ENCODE data around the gene GAS7.

GAS7 gene

GRCh38 chr17:9905902-9906301, 292.5 kb downstream of the GAS7 start:
- no peak for DNase-seq

GRCh38 chr17:9905078-9905415, 293.4 kb downstream of the GAS7 start, which contains the start of gene RCVRN:
Gene RCVRN (minus strand): TSS chr17:9905271. CDS start chr17:9905180, 91 bp downstream.
- DNase-seq = no peak

GRCh38 chr17:9904277-9905077, 293.9 kb downstream of the GAS7 start:
- DNase-seq = no peak

GRCh38 chr17:9902120-9902519, 296.3 kb downstream of the GAS7 start:
- DNase-seq = no peak

- DNase-seq = no peak
Observed at GRCh38 chr17:9900784-9901183, 297.6 kb downstream of the GAS7 start.

GRCh38 chr17:9900044-9900594, 298.3 kb downstream of the GAS7 start:
- no peak for DNase-seq

GRCh38 chr17:9899280-9900043, 298.9 kb downstream of the GAS7 start:
- no peak for DNase-seq

- no peak for DNase-seq
Observed at GRCh38 chr17:9898812-9899211, 299.6 kb downstream of the GAS7 start.

GRCh38 chr17:9897372-9897968, 300.9 kb downstream of the GAS7 start:
- DNase-seq = no peak

GRCh38 chr17:9895923-9896322, 302.5 kb downstream of the GAS7 start:
- no peak for DNase-seq

GRCh38 chr17:9894231-9894630, 304.2 kb downstream of the GAS7 start:
- no peak for DNase-seq

- DNase-seq = no peak
Observed at GRCh38 chr17:9893411-9894012, 304.9 kb downstream of the GAS7 start.

GRCh38 chr17:9890124-9890523, 308.3 kb downstream of the GAS7 start:
- DNase-seq = no peak

- DNase-seq = no peak
Observed at GRCh38 chr17:9887508-9887907, 310.9 kb downstream of the GAS7 start.

GRCh38 chr17:9886141-9886930, 312.1 kb downstream of the GAS7 start:
- no peak for DNase-seq

GRCh38 chr17:9883451-9883850, 315.0 kb downstream of the GAS7 start:
- DNase-seq = no peak

- DNase-seq = no peak
Observed at GRCh38 chr17:9880582-9880999, 317.8 kb downstream of the GAS7 start.

GRCh38 chr17:9878786-9879525, 319.4 kb downstream of the GAS7 start:
- DNase-seq = no peak

GRCh38 chr17:9878356-9878755, 320.1 kb downstream of the GAS7 start:
- no peak for DNase-seq

GRCh38 chr17:9875441-9875840, 323.0 kb downstream of the GAS7 start:
- DNase-seq = no peak

GRCh38 chr17:9874722-9875121, 323.7 kb downstream of the GAS7 start:
- no peak for DNase-seq

GRCh38 chr17:9872852-9873251, 325.6 kb downstream of the GAS7 start:
- DNase-seq = no peak
